B cell (primary cell): ENCODE results near the gene SLC2A11. TPM values are rescaled to one million over a fixed set of nuclear protein-coding genes. Genes with fewer than 3 reads are reported as not detected.
A peak's percentile ranks its signal among the peaks of the same experiment; 100 is the strongest.

ENCODE experiments used
- ATAC-seq: fragments of 200-7000 bp; cut with Tn5 transposase; one replicate; pipeline ENCODE4 v1.10.0; 2021; ENCODE audit warnings: low read depth, mild to moderate bottlenecking, moderate number of reproducible peaks, moderate library complexity
- CTCF ChIA-PET: fragments of 350-600 bp; sonication (Branson Sonifier 250); formaldehyde crosslinking; loops from one replicate; lab custom pipeline; 2021; ENCODE audit warnings: antibody characterized with exemption, inconsistent platforms; lab: Charles Lee
- POLR2A ChIA-PET: fragments of 350-600 bp; sonication (Branson Sonifier 250); formaldehyde crosslinking; loops from one replicate; lab custom pipeline; 2021; ENCODE audit warnings: antibody characterized with exemption; lab: Charles Lee
- DNase-seq: peaks from one replicate; pipeline ENCODE4 v3.0.0; 2013
- H2AFZ ChIP-seq: 2 replicates; pipeline ENCODE4 v1.6.1; 2012; ENCODE audit warnings: mild to moderate bottlenecking, low read depth, low read length; ENCODE audit not compliant: insufficient read depth, poor library complexity, severe bottlenecking
- H3K27ac ChIP-seq, 2 donors: 1 replicate in 1 of 2; 2 replicates in 1 of 2; pipeline ENCODE4 v1.5.1; 2012 to 2013; ENCODE audit warnings: low read length in 2 of 2, mild to moderate bottlenecking in 2 of 2, moderate library complexity in 1 of 2
- H3K27me3 ChIP-seq, 4 experiments: fragments of 200-600 bp in 1 of 4; sonication (generic) in 1 of 4; replicated peaks in 1 of 4; 1 replicate in 2 of 4; 2 replicates in 2 of 4; pipeline versions ENCODE4 v1.6.1 to v1.7.0; 2013 to 2016; ENCODE audit warnings: low read length in 3 of 4, mild to moderate bottlenecking in 2 of 4, mixed read lengths in 1 of 4, moderate library complexity in 1 of 4; ENCODE audit not compliant: insufficient read depth in 4 of 4, control insufficient read depth in 3 of 4; ENCODE audit errors: control extremely low read depth in 1 of 4
- H3K36me3 ChIP-seq, 2 experiments: replicated peaks in 1 of 2; 1 replicate in 1 of 2; 2 replicates in 1 of 2; pipeline versions ENCODE4 v1.6.1 to v1.7.1; 2013; ENCODE audit warnings: low read length in 1 of 2; ENCODE audit not compliant: insufficient read depth in 2 of 2, control insufficient read depth in 1 of 2; ENCODE audit errors: control extremely low read depth in 1 of 2, extremely low read depth in 1 of 2
- H3K4me1 ChIP-seq, 2 donors: fragments of 200-600 bp in 1 of 2; sonication (generic) in 1 of 2; 1 replicate in 1 of 2; 2 replicates in 1 of 2; pipeline versions ENCODE4 v1.5.1 to v1.6.1; 2013 to 2017; ENCODE audit warnings: low read length in 2 of 2; ENCODE audit not compliant: control insufficient read depth in 2 of 2, insufficient read depth in 2 of 2
- H3K4me2 ChIP-seq: replicated peaks from 2 replicates; pipeline ENCODE3; 2012; ENCODE audit warnings: mild to moderate bottlenecking, low read depth, low read length; ENCODE audit not compliant: poor library complexity, severe bottlenecking
- H3K4me3 ChIP-seq, 5 experiments: fragments of 200-600 bp in 1 of 5; sonication (generic) in 1 of 5; 1 replicate in 3 of 5; 2 replicates in 2 of 5; pipeline versions ENCODE4 v1.5.1 to v1.7.0; 2011 to 2016; ENCODE audit warnings: low read length in 4 of 5, mild to moderate bottlenecking in 4 of 5, low read depth in 2 of 5, control low read depth in 1 of 5, moderate library complexity in 1 of 5; ENCODE audit not compliant: insufficient read depth in 1 of 5; ENCODE audit errors: control extremely low read depth in 1 of 5, extremely low read depth in 1 of 5
- H3K79me2 ChIP-seq: fragments of 200-600 bp; sonication (generic); one replicate; pipeline ENCODE4 v1.6.0; 2016; ENCODE audit warnings: low read length; ENCODE audit not compliant: control insufficient read depth, insufficient read depth
- H3K9ac ChIP-seq: fragments of 200-600 bp; sonication (generic); 2 replicates; pipeline ENCODE4 v1.6.1; 2017; ENCODE audit warnings: mild to moderate bottlenecking, low read length, moderate library complexity
- H3K9me3 ChIP-seq, 3 donors: one replicate each; pipeline versions ENCODE4 v1.6.1 to v1.7.1; 2013; ENCODE audit warnings: low read length in 2 of 3; ENCODE audit not compliant: control insufficient read depth in 2 of 3, insufficient read depth in 1 of 3; ENCODE audit errors: control extremely low read depth in 1 of 3
- H4K20me1 ChIP-seq: 2 replicates; pipeline ENCODE4 v1.6.0; 2012; ENCODE audit warnings: mild to moderate bottlenecking, low read length; ENCODE audit not compliant: insufficient read depth, control insufficient read depth, poor library complexity, severe bottlenecking
- H3K27ac Mint-ChIP-seq: one replicate; pipeline ENCODE4 v1.8.0; 2021; ENCODE audit warnings: mixed read lengths
- H3K27me3 Mint-ChIP-seq: one replicate; pipeline ENCODE4 v1.8.0; 2021; ENCODE audit warnings: mixed read lengths
- H3K4me1 Mint-ChIP-seq: one replicate; pipeline ENCODE4 v1.8.0; 2021; ENCODE audit warnings: mixed read lengths
- H3K4me3 Mint-ChIP-seq: one replicate; pipeline ENCODE4 v1.8.0; 2021; ENCODE audit warnings: mixed read lengths
- H3K9me3 Mint-ChIP-seq: one replicate; pipeline ENCODE4 v1.8.0; 2022; ENCODE audit warnings: mixed read lengths; ENCODE audit not compliant: insufficient read depth
- EZH2 ChIP-seq: IDR thresholded peaks from 2 replicates; pipeline ENCODE4 v1.6.1; 2012; ENCODE audit warnings: borderline replicate concordance, low read depth, mild to moderate bottlenecking, moderate library complexity, low read length; ENCODE audit not compliant: insufficient read depth, poor library complexity, severe bottlenecking
- WGBS: methylation state at CpG from one replicate; pipeline ENCODE4 v1.1.5; 2013; ENCODE audit warnings: missing lambda C conversion rate; ENCODE audit not compliant: insufficient coverage; 5-methylcytosine and 5-hydroxymethylcytosine counted together
- intact Hi-C: fragments of 100-400 bp; cut with micrococcal nuclease; formaldehyde crosslinking; loops from one replicate; pipeline ENCODE4 v1.10.0; 2022
- polyA plus RNA-seq: library from polyadenylated mRNA; depleted of rRNA; stranded (reverse); fragments of >200 nt; gene quantifications from 2 replicates; pipeline ENCODE4 v1.2.3, GENCODE V29; 2012
- total RNA-seq, 2 donors: library from RNA; stranded (reverse); fragments of 120-200 nt in 1 of 2; gene quantifications; 1 replicate in 1 of 2; 2 replicates in 1 of 2; pipeline versions ENCODE4 v1.2.3 to v1.2.4, GENCODE V29; 2013 to 2022
- TF ChIP-seq, protein P1 (sequence below): fragments of 200-600 bp; IDR thresholded peaks from one replicate; pipeline ENCODE4 v1.8.0; 2022; ENCODE audit warnings: antibody characterized with exemption, mild to moderate bottlenecking

The SLC2A11 gene
- total and polyA plus RNA-seq, 2 donors (not counting 1 experiment from before 2014, with no cell fraction given): 38.6 to 54.3 TPM

DNA sequence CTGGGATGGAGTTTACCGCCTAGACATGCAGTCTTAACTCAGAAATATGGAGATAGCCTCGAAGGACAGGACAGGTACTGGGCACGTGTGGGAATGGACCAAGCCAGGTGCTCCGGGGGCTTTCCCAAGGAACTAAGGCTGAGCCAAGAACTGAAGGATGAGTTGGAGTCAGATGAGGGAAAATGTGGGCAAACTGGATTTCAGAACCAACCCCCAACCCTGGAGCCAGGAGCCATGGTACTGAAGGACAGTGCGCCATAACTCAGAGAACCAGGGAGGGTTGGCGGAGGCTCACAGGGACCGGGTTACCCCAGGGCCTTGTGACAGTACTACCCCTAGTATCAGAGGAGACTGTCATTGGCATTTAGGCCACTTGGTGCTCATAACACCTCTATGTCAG, 34.1 kb downstream of the SLC2A11 start:
- H3K4me2 ChIP-seq: no peak overlapping the region
- Mint-ChIP-seq H3K27me3 (no peaks in the 10 kb centered on the region), H3K4me1 (peaks cover 22% of the 10 kb centered on the region), H3K4me3 (peak overlapping the region; percentile 45), H3K27ac (no peak overlapping the region), H3K9me3 (no peaks in the 10 kb centered on the region)
- H3K36me3 ChIP-seq: peaks cover 0 to 7% of the 10 kb centered on the region in 2 experiments
- WGBS: 98% methylated on average over 6 of the region's 7 CpGs
- no peak for TF ChIP-seq EZH2
- TF ChIP-seq, protein P1, sequence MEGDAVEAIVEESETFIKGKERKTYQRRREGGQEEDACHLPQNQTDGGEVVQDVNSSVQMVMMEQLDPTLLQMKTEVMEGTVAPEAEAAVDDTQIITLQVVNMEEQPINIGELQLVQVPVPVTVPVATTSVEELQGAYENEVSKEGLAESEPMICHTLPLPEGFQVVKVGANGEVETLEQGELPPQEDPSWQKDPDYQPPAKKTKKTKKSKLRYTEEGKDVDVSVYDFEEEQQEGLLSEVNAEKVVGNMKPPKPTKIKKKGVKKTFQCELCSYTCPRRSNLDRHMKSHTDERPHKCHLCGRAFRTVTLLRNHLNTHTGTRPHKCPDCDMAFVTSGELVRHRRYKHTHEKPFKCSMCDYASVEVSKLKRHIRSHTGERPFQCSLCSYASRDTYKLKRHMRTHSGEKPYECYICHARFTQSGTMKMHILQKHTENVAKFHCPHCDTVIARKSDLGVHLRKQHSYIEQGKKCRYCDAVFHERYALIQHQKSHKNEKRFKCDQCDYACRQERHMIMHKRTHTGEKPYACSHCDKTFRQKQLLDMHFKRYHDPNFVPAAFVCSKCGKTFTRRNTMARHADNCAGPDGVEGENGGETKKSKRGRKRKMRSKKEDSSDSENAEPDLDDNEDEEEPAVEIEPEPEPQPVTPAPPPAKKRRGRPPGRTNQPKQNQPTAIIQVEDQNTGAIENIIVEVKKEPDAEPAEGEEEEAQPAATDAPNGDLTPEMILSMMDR: no peak
- H4K20me1 ChIP-seq: peaks cover 22% of the 10 kb centered on the region
- ChIA-PET POLR2A (no interaction called here), CTCF (no interaction called here)
- peaks cover 0 to 4% (median 0%) of the 10 kb centered on the region in 3 donors for H3K9me3 ChIP-seq
- ATAC-seq (no peak), DNase-seq (no peak)
- intact Hi-C loops: loop anchor here (5.0 kb wide), 1 partner anchor 34 kb away; the partner anchor contains the start of gene SLC2A11
- no peak overlapping the region for H2AFZ ChIP-seq
- no peak overlapping the region for H3K4me3 ChIP-seq
- no peaks in the 10 kb centered on the region for H3K27me3 ChIP-seq
- peaks cover 13 to 19% of the 10 kb centered on the region in 2 donors for H3K4me1 ChIP-seq
- H3K9ac ChIP-seq: no peak overlapping the region
- no peak overlapping the region for H3K27ac ChIP-seq
- peaks cover 11% of the 10 kb centered on the region for H3K79me2 ChIP-seq

DNA sequence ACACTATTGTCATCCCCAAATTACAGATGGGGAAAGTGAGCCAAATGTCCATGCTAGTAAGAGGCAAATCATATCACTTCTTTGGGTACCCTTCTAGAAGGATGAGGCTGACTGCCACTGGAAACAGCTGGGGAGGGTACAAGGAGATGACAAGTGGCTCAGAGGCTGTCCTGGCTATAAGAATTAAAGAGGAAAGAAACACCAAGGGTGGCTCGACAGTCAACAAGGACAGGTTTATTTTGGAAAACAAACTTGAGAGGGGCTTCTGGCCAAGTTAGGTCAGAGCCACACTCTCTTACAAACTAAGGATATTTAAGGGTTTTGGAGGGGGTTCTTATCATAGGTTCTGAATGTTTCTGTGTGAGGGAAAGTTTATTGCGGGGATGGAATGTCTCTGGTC, 34.5 kb downstream of the SLC2A11 start:
- no peaks in the 10 kb centered on the region for H3K27me3 ChIP-seq
- Mint-ChIP-seq H3K4me1 (peaks cover 25% of the 10 kb centered on the region), H3K4me3 (peak overlapping the region; percentile 45), H3K27ac (peak overlapping the region; percentile 12), H3K9me3 (no peaks in the 10 kb centered on the region), H3K27me3 (no peaks in the 10 kb centered on the region)
- no peak for DNase-seq
- POLR2A ChIA-PET: no interaction called here
- no peak overlapping the region for H2AFZ ChIP-seq
- H3K27ac ChIP-seq: no peak overlapping the region
- peaks cover 13 to 19% of the 10 kb centered on the region in 2 donors for H3K4me1 ChIP-seq
- no peak overlapping the region for H3K4me2 ChIP-seq
- intact Hi-C loops: loop anchor here (5.0 kb wide), 1 partner anchor 35 kb away; the partner anchor contains the start of gene SLC2A11
- H3K9me3 ChIP-seq: peaks cover 0 to 4% (median 0%) of the 10 kb centered on the region in 3 donors
- TF ChIP-seq EZH2: no peak
- TF ChIP-seq, protein P1: no peak
- H3K79me2 ChIP-seq: peaks cover 12% of the 10 kb centered on the region
- H3K9ac ChIP-seq: no peak overlapping the region
- peaks cover 0 to 11% of the 10 kb centered on the region in 2 experiments for H3K36me3 ChIP-seq
- CTCF ChIA-PET: no interaction called here
- 100% methylated on average over 2 of the region's 2 CpGs for WGBS
- peaks cover 26% of the 10 kb centered on the region for H4K20me1 ChIP-seq
- ATAC-seq: no peak
- H3K4me3 ChIP-seq: no peak overlapping the region
